ENCODE results near the gene SPG7.

SPG7 gene

GRCh38 chr16:89510526-89510925 is 2.3 kb downstream of the SPG7 start:
- FAIRE-seq (no peak), DNase-seq (ENCODE audit: extremely low spot score, insufficient read length, low read depth) (no peak)

GRCh38 chr16:89511374-89511773 is 3.2 kb downstream of the SPG7 start:
- no peak for FAIRE-seq
- no peak for DNase-seq (ENCODE audit: extremely low spot score, insufficient read length, low read depth)

DNA sequence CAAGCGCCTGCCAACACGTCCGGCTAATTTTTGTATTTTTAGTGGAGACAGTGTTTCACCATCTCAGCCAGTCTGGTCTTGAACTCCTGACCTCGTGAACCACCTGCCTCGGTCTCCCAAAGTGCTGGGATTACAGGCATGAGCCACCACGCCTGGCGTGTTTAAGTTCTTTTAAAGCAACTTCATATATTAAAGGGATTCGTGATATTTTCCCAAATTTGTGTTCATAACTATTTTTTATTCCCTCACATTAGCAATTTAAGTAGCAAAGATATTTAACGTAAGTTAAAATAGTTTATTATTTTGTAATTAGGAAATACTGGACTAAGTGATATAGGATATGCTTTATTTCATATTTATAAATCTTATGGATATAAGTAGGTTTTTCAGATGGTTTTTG is 4.2 kb downstream of the SPG7 start:
- FAIRE-seq (no peak), DNase-seq (ENCODE audit: extremely low spot score, insufficient read length, low read depth) (no peak)

GRCh38 chr16:89517128-89517527 is 8.9 kb downstream of the SPG7 start:
- no peak for FAIRE-seq
- no peak for DNase-seq (ENCODE audit: extremely low spot score, insufficient read length, low read depth)

DNA sequence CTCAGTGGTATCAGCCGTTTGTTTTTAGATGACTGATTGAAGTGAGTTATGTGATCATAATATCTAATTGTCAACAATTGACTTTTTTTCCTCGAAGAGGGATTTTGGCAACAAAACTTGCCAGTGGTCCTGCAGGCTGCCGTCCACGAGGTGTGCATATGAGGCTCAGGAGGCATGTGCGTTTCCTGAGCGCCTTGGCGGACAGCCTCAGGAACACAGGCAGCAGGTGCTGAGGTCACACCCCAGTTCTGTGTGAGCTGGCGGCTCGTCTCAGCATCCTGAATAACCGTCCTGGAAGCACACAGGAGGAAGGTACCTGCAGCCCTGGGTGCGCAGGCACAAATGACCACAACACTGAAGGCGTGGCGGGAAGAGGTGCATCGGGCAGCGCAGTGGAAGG is 11.7 kb downstream of the SPG7 start:
- FAIRE-seq, result no peak
- DNase-seq (ENCODE audit: extremely low spot score, insufficient read length, low read depth), result no peak

- FAIRE-seq, result no peak
Observed at GRCh38 chr16:89522287-89522686, 14.1 kb downstream of the SPG7 start.

DNA sequence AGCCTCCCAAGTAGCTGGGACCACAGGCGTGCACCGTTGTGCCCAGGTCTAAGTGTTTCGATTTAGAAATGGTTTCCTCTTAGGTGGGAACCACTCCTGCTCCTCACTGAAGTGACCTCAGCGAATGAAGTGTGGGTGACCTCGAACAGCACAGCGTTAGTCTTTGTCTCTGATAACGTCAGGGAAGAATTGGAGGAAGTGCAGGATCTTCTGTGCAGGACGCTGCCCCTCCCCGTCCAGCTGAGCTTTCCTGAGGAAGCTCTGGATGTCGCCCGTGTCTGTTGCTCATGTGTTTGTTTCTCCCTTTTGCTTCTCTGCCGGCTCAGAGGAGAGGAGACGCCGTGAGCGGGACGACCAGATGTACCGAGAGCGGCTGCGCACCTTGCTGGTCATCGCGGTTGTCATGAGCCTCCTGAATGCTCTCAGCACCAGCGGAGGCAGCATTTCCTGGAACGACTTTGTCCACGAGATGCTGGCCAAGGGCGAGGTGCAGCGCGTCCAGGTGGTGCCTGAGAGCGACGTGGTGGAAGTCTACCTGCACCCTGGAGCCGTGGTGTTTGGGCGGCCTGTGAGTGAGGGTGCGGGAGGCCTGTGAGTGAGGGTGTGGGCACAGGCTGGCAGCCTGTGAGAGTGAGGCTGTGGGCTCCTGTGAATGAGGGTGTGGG is 15.6 kb downstream of the SPG7 start:
- FAIRE-seq (no peak), DNase-seq (ENCODE audit: extremely low spot score, insufficient read length, low read depth) (no peak)

More at GRCh38 chr16:89522287-89522686, 14.1 kb downstream of the SPG7 start:
- DNase-seq (ENCODE audit: extremely low spot score, insufficient read length, low read depth), result no peak

- FAIRE-seq (no peak), DNase-seq (ENCODE audit: extremely low spot score, insufficient read length, low read depth) (no peak)
Observed at GRCh38 chr16:89525146-89525913, 17.1 kb downstream of the SPG7 start.

- no peak for FAIRE-seq
- no peak for DNase-seq (ENCODE audit: extremely low spot score, insufficient read length, low read depth)
Observed at GRCh38 chr16:89529097-89529496, 20.9 kb downstream of the SPG7 start.

- DNase-seq (ENCODE audit: extremely low spot score, insufficient read length, low read depth) (no peak), FAIRE-seq (no peak)
Observed at GRCh38 chr16:89530401-89531381, 22.5 kb downstream of the SPG7 start.

GRCh38 chr16:89531821-89532526 is 23.8 kb downstream of the SPG7 start:
- FAIRE-seq (no peak), DNase-seq (ENCODE audit: extremely low spot score, insufficient read length, low read depth) (no peak)

DNA sequence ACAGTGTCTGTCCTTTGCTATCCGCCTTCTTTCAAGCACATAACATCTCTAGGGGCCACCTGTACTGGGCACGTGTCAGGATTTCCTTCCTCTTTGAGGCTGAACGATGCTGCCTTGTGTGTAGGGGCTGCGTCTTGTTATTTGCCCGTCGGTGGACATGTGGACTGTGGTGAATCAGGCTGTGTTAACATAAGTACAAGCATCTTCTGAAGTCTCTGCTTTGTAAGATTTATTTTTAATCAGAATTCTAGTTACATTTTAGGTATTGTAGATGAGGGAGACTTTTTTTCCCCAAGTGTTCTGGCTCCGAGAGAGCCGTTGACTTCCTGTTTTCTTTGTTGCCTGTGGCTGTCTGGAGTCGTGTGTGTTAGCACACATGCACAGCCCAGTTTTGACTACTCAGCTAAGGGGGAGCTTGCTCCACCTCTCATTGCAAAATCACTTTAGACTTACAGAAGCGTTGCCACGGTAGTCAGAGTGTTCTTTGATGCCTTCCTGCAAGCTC is 26.1 kb downstream of the SPG7 start:
- no peak for DNase-seq (ENCODE audit: extremely low spot score, insufficient read length, low read depth)
- FAIRE-seq, result no peak

- FAIRE-seq (no peak), DNase-seq (ENCODE audit: extremely low spot score, insufficient read length, low read depth) (no peak)
Observed at GRCh38 chr16:89536371-89536770, 28.2 kb downstream of the SPG7 start.

DNA sequence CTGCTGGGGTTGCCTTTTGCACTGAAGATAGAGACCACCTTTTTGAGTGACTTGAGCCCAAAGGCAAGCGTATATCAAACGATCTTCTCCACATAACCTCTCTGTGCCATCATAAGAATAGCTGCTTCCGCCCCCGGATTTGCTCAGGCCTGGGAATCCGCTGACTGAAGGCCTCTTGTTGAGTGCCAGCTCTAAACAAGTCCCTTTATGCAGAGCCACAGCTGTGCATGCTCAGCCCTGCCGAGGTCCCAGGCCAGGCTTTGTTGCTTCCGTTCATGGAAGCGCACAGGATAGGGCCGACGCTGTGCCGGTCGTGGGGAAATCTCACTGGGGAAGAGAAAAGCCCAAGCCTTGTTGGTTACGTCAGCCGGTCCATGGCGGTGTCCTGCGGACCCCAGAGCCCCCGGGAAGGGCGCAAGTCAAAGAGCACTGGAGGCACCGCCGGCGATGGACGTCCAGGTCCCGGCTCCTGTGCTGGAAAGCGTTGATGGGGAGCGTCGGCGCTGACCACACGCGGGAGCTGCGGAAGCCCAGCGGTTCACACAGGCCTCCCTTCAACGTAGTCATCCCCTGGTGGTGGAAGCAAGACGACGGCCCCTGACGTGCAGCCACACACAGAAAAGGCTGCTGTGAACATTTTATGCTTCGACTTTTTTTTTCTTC is 28.8 kb downstream of the SPG7 start:
- FAIRE-seq (no peak), DNase-seq (ENCODE audit: extremely low spot score, insufficient read length, low read depth) (no peak)

- FAIRE-seq, result no peak
Observed at GRCh38 chr16:89537549-89537925, 29.3 kb downstream of the SPG7 start.

DNA sequence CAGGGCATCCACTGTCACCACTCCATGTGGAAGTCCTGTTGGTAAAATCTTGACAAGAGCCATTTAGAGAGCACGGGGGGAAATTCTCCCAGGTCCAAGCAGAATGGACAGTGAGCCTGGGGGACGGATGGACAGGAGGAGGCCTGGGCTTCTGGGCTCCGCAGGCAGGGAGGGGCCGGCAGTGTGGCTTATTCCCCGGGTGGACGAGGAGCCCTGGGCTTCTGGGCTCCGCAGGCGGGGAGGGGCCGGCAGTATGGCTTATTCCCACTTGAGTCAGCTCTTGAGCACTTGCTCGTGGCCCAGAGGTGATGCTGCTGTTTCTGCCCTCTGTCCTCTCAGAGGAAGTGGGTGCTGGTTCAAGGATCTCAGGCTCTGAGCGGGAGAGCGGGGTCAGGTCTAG is 30.1 kb downstream of the SPG7 start:
- DNase-seq (ENCODE audit: extremely low spot score, insufficient read length, low read depth) (no peak), FAIRE-seq (no peak)

More at GRCh38 chr16:89537549-89537925, 29.3 kb downstream of the SPG7 start:
- no peak for DNase-seq (ENCODE audit: extremely low spot score, insufficient read length, low read depth)

DNA sequence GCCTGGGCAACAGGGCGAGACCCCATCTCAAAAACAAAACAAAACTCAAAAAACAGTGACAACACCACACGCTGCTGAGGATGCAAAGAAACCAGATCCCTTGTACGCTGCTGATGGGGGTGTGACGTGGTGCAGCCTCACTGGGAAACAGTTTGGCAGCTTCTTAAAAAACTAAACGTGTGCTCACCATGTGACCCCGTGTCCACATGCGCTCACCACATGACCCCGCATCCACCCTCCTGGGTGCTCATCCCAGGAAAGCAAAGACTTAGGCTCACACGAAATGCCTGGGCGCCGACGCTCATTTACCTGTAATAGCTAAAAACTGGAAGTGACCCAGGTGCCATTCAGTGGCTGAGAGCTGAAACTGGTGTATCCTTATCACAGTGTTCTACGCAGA is 32.4 kb downstream of the SPG7 start:
- FAIRE-seq, result no peak
- no peak for DNase-seq (ENCODE audit: extremely low spot score, insufficient read length, low read depth)

DNA sequence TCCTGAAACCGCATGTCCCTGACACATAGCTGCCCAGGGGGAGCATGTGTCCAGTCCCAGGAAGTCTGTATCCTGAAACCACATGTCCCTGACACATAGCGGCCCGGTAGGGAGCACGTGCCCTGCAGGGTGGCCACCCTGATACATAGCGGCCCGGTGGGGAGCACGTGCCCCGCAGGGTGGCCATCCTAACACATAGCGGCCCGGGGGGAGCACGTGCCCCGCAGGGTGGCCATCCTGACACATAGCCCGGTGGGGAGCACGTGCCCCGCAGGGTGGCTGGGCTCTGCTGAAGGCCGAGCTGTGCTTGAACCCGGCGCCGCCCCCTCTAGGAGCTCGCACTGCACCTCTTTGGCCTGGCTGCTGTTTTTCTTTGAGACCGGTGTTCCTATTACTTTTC is 33.6 kb downstream of the SPG7 start:
- no peak for DNase-seq (ENCODE audit: extremely low spot score, insufficient read length, low read depth)

GRCh38 chr16:89544113-89544512 is 35.9 kb downstream of the SPG7 start:
- FAIRE-seq (no peak), DNase-seq (ENCODE audit: extremely low spot score, insufficient read length, low read depth) (no peak)

More for the DNA sequence above, 33.6 kb downstream of the SPG7 start:
- no peak for FAIRE-seq

Data from GM18507 (cell line).